Ovary (tissue), 3 donors: ENCODE results near the gene GRM3.

Experiments used
- CTCF ChIP-seq, 3 donors: fragments of 450-650 bp in 2 of 3; fragments of 200-600 bp in 1 of 3; IDR thresholded peaks; one replicate each; pipeline versions ENCODE4 v1.5.1 to v1.8.0; 2016 to 2022; ENCODE audit warnings: antibody characterized with exemption in 3 of 3, mild to moderate bottlenecking in 1 of 3
- POLR2A ChIP-seq: fragments of 450-650 bp; IDR thresholded peaks from one replicate; pipeline ENCODE4 v1.6.1; 2017; ENCODE audit warnings: antibody characterized with exemption, mild to moderate bottlenecking, moderate library complexity
- donor health status: DM: no; HTN: no; CAD: no.

- TF ChIP-seq POLR2A (no peak), CTCF (IDR thresholded peaks at IDR 0.05) (no peak)
Observed at GRCh38 chr7:86708031-86708680, 64.4 kb downstream of the GRM3 start.
